T-helper 2 cell (primary cell): Measurements from ENCODE around the gene OR5AU1.

Experiments used
- DNase-seq, 5 experiments: peaks; one replicate each; pipeline versions ENCODE4 v3.0.0 to v3.0.0-alpha.2; 2012 to 2022
- total RNA-seq, 2 donors: gene quantifications; one replicate each; lab custom pipeline; 2026; lab: John Stamatoyannopoulos, UW

Gene OR5AU1
- 0.13 to 0.62 reads per million in 2 donors for total RNA-seq

DNA sequence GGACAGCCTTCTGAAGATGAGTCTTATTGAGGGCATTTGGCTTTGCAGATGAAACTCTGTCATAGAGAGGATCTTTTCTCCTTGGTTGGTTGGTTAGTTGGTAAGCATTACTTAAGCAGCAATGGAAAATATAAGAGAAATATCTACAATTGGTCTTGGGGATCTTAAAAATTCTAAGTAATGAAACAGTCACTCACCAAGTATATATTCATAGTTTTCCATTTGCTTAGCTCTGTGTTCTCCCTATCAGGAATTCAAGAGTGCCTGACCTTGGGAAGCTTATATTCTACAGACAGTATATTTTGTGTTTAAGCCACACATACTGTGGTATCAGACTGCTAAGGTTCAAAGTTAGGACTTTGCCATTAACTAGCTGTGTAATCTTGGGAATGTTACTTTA, at the start of gene OR5AU1:
OR5AU1 (minus strand) TSS at position 101 of the 400 bp plus-strand sequence. CDS start 191 bp downstream, outside the sequence.
- no peak for DNase-seq

DNA sequence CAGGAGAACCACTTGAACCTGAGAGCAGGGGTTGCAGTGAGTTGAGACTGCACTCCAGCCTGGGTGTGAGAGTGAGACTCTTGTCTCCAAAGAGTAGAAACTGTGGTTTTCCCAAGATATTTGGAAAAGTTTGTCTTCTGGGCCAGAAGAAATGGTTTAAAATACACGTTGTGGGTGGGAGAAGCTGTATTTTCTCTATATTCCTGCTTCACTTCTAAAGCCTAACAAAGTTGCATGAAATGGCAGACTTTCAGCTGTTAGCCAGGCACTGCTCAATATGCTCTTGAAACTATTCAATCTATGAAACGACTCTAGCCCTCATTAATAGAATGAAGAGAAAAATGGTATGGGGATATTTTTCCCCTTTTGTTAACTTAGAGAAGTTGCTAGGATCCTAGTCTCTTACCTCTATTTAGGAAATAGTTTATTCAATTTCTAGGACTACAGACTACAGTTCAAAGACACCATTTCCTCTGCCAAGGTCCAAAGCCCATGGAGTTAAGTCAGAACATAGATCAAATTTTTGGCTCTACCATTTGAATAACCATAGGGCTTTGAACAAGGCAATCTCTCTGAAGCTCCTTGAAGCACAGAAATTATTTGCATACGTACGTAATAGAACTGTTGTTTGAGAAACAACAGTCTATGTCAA, 49.3 kb upstream of the OR5AU1 start:
- no peak for DNase-seq

DNA sequence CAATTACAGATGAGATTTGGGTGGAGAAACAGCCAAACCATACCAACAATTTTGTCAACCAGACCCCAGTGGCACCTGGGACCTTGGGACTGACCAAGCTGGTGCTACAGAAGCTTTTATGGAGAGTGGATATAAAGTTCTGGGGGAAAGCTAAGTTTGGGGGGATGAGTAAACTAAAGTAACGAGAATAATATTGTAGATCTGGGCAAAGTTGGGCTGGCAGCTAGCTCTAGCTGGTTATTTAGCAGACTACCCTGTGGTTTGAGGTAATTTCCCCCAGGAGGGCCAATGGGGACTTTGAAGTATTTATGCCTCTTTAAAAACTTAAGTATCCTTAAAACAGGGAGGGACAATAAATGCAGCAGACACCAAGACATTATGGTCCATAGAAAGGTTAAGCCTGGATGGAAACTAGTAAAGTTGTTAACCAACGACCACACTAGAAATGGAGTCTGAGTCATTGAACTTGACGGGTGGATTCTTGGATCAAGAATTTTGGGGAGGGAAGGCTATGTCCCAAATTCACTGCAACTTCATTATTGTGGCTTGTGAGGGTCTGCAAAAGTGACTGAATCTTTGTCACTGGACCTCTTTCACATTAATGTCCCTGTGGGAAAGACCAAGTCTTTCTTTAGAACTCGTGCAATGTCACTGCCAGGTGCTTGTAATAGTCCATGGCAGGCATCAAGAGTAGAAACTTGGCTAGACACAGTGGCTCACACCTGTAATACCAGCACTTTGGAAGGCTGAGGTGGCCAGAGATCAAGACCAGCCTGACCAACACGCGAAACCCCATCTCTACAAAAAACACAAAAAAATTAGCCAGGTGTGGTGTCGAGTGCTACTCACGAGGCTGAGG, 48.5 kb upstream of the OR5AU1 start:
- DNase-seq, result no peak

DNA sequence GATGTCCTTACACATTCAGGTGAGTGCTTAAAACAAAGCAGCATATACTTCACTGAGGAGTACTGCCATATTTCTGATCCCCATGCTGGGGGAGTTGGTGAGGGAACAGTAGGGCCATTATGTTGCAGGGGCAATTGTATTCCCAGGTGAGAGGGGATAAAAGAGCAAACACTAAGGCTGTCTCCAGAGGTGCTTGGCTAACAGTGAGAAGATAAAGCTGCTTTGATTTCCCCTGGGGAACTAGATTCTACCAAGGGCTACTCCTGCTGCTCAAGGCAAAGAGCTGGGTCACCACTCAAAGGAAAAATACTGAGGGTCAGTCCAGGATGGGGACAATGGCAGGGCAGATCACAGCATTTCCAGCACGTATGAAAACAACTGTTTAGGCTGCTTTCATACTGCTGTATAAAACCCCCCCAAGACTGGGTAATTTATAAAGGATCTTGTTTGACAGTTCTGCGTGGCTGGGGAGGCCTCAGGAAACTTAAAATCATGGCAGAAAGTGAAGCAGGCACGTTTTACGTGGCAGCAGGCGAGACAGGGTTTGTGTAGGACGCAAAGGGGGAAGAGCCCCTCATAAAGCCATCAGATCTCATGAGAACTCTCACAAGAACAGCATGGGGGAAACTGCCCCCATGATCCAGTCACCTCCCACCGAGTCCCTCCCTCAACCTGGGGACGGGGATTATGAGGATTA, 47.8 kb upstream of the OR5AU1 start:
- no peak for DNase-seq

DNA sequence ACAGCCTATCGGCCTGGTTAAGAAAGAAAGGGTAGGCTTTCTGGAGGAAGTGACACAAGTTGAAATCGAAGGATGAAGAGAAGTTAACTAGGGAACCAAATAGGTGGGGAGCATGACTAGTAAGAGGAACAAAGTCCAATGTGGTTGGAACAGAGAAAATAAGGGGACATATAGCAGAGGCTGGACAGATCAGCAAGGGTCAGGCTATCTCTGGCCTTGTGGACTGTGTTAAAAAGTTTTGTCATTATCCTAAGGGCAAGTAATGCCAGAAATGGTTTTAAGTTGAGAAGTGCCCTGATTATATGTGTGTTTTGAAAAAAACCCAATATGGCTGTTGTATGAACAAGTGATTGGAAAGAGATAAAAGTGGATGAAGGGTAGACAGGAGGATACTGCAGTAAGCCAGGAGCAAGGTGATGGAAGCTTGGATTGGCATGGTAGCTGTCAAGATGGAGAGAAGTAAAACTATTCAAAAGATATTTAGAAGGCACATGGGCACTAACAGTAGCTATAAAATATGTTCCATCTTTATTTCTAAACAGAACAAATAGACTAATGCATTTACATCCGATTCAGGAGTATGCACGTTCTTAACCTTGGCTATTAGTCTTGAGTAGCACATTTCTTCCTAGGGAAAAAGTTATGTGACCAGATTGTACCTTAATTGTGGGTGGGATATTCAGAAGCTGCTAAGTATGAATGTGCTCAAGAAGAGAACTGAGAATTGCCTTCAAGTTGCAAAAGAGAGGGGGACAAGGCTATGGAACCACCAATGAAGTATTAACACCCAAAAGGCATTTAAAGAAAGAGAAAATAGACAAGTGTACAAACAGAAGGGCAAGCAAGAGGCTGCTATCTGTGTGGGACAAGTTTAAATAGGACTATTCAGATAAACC, 46.8 kb upstream of the OR5AU1 start:
- no peak for DNase-seq

DNA sequence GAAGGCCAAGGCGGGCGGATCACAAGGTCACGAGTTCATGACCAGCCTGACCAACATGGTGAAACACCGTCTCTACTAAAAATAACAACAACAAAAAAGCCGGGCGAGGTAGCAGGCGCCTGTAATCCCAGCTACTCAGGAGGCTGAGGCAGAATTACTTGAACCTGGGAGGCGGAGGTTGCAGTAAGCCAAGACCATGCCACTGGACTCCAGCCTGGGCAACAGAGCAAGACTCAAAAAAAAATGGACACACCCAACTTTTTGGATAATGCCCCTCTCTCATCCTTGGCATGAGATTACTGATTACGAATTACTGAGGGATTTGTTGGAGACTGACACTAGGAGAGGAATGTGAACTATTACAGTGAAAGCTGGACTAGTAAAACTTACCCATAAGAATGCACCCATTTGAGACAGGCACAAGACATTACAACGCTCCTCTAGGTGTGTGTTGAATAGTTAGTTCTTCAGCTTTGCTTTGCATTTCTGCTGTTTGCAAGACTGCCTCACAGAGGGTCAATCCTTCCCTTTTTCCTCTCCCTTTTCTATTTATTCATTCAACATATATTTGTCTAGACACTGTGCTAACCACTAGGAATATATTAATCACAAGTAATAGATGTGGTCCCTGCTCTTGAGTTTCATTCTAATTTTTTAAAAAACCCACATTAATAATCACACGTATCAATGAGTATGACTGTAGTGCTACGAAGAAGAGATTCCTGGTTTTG, 46.0 kb upstream of the OR5AU1 start:
- no peak for DNase-seq

DNA sequence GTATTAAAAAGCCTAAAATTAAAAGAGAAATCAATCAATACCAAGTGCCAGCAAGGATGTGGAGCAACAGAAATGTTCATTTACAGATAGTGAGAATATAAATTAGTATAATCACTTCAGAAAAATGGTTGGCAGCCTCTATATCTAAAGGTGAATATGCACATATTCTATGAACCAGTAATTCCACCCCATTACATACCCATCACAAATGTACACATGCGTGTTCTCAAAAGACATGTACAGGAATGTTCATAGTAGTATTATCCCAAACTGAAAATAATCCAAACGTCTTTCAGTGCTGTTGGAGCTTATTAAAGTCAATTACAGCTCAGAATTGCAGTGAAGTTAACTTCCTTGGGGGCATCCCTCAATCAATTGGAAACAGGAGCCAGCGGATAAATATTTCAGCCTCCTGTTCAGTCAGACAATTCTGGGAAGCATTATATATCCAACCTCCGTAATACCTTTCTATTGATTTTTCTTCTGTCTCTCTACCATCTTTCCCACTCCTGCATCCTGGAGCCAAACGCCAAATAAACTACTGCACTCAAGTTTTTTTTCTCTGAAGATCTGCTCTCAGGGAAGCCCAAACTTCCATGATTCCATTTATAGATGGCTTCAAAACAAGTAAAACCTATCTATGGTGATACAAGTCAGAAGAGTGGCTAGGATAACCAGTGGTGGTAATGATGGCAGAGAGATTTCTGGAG, 45.0 kb upstream of the OR5AU1 start:
- no peak for DNase-seq

DNA sequence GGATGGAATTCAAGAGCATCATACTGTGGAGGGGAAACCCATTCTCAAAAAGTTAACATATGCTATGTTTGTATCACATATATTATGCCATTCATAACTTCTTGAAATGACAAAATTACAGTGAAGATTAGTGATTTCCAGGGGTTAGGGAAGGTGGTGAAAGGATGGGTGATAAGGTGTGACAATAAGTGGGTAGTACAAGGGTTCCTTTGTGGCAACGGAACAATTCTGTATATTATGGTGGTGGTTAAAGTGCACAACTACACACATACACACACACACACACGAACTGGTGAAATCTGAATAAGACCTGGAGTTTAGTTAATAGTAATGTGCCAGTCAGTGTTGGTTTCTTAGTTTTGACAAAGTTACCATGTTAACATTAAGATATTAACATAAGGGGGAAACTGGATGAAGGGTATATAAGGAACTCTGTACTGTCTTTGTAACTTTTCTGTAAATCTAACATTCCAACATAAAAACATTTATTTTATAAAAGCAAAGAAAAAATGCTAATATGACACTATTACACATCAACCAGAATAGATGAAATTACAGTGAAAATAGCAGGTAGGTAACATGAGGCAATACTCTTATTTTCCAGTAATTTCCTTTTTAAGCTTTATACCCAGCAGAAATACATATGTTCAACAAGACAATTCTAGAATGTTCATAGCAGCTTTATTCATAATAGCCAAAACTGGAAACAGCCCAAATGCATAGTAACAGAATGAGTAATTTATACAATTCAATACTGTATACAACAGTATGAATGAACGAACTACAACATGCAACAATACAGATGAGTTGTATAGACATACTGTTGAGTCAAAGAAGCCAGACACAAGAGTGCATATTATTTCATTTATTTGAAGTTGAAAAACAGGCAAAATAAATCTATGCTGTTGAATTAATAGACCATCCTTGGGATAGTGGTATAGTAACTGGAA, 44.0 kb upstream of the OR5AU1 start:
- no peak for DNase-seq

DNA sequence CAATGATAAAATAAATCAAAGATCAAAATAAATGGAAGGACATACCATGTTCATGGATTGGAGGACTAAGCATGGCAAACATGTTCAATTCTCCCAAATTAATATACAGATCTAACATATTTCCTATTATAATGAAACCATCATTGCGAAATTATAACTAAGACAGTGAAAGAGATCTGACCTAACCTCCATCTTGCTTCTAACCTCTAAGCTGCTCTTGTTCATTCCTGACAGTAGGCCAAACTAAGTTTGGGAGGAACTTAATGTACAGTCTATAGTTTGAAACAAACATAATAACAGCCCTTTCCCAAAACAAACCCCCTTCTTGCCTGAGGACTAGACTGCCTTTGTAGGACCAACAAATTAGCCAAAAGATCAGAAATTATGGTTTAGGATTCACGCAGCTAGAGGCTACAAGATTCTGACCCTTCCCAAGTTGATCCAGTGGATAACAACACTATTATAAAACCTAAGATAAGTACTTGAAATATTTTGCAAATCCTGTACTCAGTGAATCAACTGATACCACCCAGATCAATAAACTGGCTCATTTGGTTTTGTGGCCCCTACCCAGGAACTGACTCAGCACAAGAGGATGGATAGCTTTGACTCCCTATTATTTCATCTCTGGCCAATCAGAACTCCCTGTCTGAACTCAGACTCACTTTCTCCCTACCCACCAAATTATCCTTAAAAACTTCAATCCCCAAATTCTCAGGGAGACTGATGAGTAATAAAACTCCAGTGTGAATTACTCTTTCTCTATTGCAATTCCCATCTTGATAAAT, 41.7 kb upstream of the OR5AU1 start:
- DNase-seq, result no peak

DNA sequence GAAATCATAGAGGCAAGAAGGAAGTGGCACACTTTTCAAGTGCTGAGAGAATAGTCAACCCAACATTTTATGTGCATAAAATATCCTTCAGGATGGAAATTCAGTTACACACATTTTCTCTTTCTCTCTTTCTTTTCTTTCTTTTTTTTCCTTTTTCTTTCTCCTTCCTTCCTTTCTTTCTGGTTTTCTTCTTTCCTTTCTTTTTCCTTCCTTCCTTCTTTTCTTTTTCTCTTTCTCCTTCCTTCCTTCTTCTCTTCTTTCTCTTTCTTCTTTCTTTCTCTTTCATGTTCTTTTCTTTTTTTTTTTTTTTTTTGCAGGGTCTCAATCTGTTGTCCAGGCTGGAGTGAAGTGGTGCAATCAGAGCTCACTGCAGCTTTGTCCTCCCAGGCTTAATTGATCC, 38.7 kb upstream of the OR5AU1 start:
- no peak for DNase-seq

DNA sequence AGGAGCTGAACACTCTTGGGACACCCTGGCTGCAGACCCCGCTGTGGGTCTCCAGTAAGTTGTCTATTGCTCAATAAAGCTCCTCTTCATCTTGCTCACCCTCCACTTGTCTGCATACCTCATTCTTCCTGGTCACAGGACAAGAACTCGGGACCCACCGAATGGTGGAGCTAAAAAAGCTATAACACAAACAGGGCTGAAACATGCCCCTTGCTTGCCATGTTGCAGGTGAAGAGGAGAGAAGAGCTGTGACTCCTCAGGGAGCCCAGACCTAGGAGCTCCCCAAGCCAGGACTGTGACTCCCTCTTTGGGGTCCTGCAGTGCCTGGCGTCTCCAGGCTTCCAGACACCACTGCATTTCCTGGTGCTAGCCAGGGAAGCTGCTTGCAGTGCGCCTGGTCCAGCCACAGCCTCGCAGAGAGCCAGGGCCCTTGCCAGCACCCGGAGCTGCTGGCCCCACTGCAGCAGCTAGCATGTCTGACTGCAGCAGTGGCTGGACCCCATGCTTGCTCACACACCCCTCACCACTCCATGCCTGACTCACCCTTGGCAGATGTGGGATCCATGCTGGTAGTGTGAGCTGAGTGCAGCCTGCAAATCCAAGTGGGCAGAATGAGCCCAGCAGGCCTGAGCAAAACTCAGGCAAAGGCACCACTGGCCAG, 37.1 kb upstream of the OR5AU1 start:
- DNase-seq, result no peak

DNA sequence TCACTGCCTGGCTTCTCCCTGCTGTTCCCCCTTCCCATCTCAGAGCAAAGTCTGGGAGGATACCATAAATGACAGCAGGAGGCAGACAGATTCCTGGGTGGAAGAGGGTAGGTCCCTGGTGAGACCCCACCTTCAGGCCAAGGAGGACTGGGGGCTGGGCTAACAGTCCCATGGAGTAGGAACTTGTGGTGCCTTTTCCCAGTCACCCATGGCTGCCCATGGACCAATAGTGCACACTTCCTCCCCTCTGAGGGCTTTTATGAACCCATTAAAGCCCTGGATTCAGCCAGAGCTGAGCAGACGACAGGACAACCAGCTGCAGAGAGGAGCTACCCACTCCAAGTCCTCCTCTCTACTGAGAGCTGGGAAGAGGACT, 36.6 kb upstream of the OR5AU1 start:
- no peak for DNase-seq

DNA sequence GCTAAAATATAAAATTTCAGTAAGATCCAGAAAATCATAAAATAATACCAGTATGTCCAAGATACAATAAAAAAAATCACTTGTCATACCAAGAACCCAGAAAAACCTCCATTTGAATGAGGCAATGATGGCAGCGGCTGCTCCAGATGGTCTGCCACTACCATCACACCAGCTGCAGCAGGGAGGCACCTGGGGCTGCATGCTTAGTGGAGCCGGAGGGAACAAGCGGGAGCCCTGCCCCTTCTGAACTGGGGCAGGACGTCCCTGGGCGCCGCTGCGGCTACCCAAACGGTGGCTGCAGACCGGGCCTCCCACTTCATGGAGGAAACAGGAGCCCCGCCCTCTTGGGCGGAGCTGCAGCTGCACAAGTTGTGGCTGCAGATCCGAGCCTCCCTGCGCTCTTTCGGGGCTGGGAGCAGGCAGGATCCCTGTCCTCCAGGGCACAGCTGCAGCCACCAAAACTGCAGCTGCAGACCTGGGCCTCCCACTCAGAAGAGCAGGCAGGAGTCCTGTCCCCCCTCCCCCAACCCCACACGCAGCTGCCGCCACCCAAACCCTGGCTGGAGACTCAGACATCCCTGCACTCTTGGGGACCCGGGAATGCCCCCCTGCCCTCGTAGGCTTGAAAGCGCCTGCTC, 36.1 kb upstream of the OR5AU1 start:
- peak; percentile 29 to 87 (median 55) for DNase-seq

DNA sequence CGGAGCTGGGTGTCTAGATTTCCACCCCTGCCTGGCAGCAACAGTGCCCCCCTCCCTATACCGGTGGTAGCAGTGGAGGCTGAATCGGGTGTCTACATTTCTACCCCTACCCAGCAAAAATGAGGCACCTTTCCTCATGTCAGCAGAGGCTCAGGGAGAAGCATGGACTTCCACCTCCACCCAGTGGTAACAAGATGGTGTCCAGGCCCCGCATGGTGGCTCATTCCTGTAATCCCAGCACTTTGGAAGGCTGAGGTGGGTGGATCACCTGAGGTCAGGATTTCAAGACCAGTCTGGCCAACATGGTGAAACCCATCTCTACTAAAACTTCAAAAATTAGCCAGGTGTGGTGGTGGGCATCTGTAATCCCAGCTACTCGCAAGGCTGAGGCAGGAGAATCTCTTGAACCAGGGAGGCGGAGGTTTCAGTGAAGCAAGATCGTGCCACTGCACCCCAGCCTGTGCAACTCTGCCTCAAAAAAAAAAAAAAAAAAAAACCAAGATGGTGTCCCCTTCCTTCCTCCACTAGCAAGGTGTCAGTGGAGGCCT, 35.5 kb upstream of the OR5AU1 start:
- no peak for DNase-seq

DNA sequence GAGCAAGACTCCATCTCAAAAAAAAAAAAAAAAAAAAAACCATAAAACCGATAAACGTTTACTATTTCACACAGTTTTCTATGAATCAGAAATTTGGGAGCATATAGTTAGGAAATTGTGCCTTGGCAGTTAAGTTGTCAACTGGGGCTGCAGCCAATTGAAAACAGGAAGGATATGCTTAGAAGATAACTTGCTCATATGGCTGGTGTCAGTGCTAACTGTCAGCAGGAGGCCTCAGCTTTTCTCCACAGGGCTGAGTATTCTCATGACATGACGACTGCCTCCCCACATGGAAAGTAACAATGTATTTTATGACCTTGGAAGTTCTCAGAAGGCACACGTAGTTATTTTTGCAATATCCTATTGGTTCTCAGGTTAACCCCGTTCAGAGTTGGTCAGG, 29.6 kb upstream of the OR5AU1 start:
- no peak for DNase-seq

DNA sequence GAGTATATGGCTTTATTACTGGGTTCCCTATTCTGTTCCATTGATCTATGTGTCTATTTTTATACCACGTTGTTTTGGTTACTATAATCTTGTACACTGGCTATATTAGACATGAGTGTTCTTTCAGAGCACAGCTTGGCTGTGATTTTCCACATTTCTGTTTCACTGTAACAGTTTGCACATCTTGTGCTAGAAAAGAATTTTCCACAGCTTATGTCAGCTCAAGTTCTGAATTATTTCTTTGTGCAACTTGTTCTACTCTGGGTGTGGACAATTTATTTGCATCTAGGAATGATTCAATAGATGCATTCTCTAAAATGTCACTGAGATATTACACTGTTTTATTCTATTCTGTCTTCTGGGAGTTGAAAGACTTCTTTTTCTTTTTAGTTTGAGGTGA, 28.4 kb upstream of the OR5AU1 start:
- no peak for DNase-seq

DNA sequence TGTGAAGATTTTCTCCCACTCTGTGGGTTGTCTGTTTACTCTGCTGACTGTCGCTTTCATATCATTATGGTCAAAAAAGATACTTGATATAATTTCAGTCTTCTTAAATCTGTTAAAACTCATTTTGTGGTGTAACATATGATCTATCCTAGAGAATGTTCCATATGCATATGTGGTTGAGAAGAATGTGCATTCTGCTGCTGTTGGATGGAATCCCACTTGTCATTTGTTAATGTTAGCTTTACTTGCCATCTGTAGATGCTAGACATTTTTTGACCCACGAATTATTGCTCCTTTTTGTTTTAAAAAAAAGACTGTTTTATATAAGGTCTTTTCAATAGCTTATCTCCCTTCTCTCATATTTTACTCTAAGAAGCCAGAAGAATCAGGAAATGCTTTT, 26.3 kb upstream of the OR5AU1 start:
- DNase-seq, result no peak

DNA sequence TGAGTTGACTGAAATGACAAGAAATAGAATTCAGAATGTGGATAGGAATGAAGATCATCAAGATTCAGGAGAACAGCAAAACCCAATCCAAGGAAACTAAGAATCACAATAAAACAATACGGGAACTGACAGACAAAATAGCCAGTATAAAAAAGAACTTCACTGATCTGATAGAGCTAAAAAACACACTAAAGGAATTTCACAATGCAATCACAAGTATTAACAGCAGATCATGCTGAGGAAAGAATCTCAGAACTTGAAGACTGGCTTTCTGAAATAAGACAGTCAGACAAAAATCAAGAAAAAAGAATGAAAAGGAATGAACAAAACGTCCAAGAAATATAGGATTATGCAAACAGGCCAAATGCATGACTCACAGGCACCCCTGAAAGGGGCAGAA, 15.3 kb upstream of the OR5AU1 start:
- DNase-seq, result no peak
